Parathyroid adenoma (tissue), 2 donors: ENCODE measurements around the gene MAPK9.

Experiments
- H2AFZ ChIP-seq: fragments of 300-600 bp; sonication (generic); one replicate; pipeline ENCODE4 v1.7.0; 2017; ENCODE audit warnings: antibody characterized with exemption, mild to moderate bottlenecking
- H3K27ac ChIP-seq: fragments of 300-600 bp; sonication (generic); one replicate; pipeline ENCODE4 v1.7.0; 2017
- H3K27me3 ChIP-seq: fragments of 300-600 bp; sonication (generic); one replicate; pipeline ENCODE4 v1.7.0; 2017; ENCODE audit warnings: low read length; ENCODE audit not compliant: control insufficient read depth, insufficient read depth
- H3K36me3 ChIP-seq: fragments of 300-600 bp; sonication (generic); one replicate; pipeline ENCODE4 v1.7.0; 2017; ENCODE audit warnings: low read length; ENCODE audit not compliant: control insufficient read depth, insufficient read depth
- H3K4me1 ChIP-seq: fragments of 300-600 bp; sonication (generic); one replicate; pipeline ENCODE4 v1.7.0; 2017; ENCODE audit warnings: control low read depth
- H3K4me2 ChIP-seq: fragments of 300-600 bp; sonication (generic); one replicate; pipeline ENCODE4 v1.7.0; 2017; ENCODE audit warnings: low read length
- H3K4me3 ChIP-seq: fragments of 300-600 bp; sonication (generic); one replicate; pipeline ENCODE4 v1.7.0; 2017; ENCODE audit warnings: low read depth, low read length
- H3K79me2 ChIP-seq: fragments of 300-600 bp; sonication (generic); one replicate; pipeline ENCODE4 v1.7.0; 2017; ENCODE audit warnings: control low read depth
- H3K9ac ChIP-seq: fragments of 300-600 bp; sonication (generic); one replicate; pipeline ENCODE4 v1.7.0; 2017; ENCODE audit warnings: mild to moderate bottlenecking
- H3K9me3 ChIP-seq: fragments of 300-600 bp; sonication (generic); one replicate; pipeline ENCODE4 v1.7.0; 2017; ENCODE audit warnings: low read length; ENCODE audit not compliant: control insufficient read depth
- CTCF ChIP-seq: fragments of 300-600 bp; sonication (generic); IDR thresholded peaks from one replicate; pipeline ENCODE4 v1.7.0; 2017; ENCODE audit warnings: antibody characterized with exemption, mild to moderate bottlenecking
- donor health status: primary hyperparathyroidism.

Gene MAPK9

GRCh38 chr5:180205916-180206315 is 86.0 kb downstream of the MAPK9 start:
- Histone ChIP-seq H2AFZ (no peak overlapping the region), H3K9me3 (no peaks in the 10 kb centered on the region), H3K4me1 (no peaks in the 10 kb centered on the region), H3K4me2 (no peak overlapping the region), H3K79me2 (no peaks in the 10 kb centered on the region), H3K27ac (no peak overlapping the region), H3K9ac (no peak overlapping the region), H3K27me3 (no peaks in the 10 kb centered on the region), H3K36me3 (no peaks in the 10 kb centered on the region), H3K4me3 (no peak overlapping the region)
- TF ChIP-seq CTCF, result no peak

- no peaks in the 10 kb centered on the region for H3K36me3 ChIP-seq
- no peak overlapping the region for H2AFZ ChIP-seq
- no peak overlapping the region for H3K4me3 ChIP-seq
- H3K4me2 ChIP-seq, result no peak overlapping the region
- no peaks in the 10 kb centered on the region for H3K27me3 ChIP-seq
- H3K9ac ChIP-seq, result no peak overlapping the region
- no peaks in the 10 kb centered on the region for H3K4me1 ChIP-seq
- TF ChIP-seq CTCF, result no peak
- no peak overlapping the region for H3K27ac ChIP-seq
- no peaks in the 10 kb centered on the region for H3K79me2 ChIP-seq
- no peaks in the 10 kb centered on the region for H3K9me3 ChIP-seq
Observed at GRCh38 chr5:180204276-180204819, 87.5 kb downstream of the MAPK9 start.

- H3K79me2 ChIP-seq, result no peaks in the 10 kb centered on the region
- H3K4me2 ChIP-seq, result no peak overlapping the region
- H3K4me3 ChIP-seq, result no peak overlapping the region
- H3K4me1 ChIP-seq, result no peaks in the 10 kb centered on the region
- H3K36me3 ChIP-seq, result no peaks in the 10 kb centered on the region
- H3K27ac ChIP-seq, result no peak overlapping the region
- no peak for TF ChIP-seq CTCF
- no peak overlapping the region for H3K9ac ChIP-seq
- no peak overlapping the region for H2AFZ ChIP-seq
- H3K27me3 ChIP-seq, result no peaks in the 10 kb centered on the region
- H3K9me3 ChIP-seq, result no peaks in the 10 kb centered on the region
Observed at GRCh38 chr5:180202939-180203573, 88.8 kb downstream of the MAPK9 start.

- no peak for TF ChIP-seq CTCF
- H3K9ac ChIP-seq, result no peak overlapping the region
- no peak overlapping the region for H3K4me2 ChIP-seq
- H3K36me3 ChIP-seq, result no peaks in the 10 kb centered on the region
- no peak overlapping the region for H2AFZ ChIP-seq
- no peaks in the 10 kb centered on the region for H3K4me1 ChIP-seq
- H3K4me3 ChIP-seq, result no peak overlapping the region
- no peak overlapping the region for H3K27ac ChIP-seq
- no peaks in the 10 kb centered on the region for H3K79me2 ChIP-seq
- H3K9me3 ChIP-seq, result no peaks in the 10 kb centered on the region
- H3K27me3 ChIP-seq, result no peaks in the 10 kb centered on the region
Observed at GRCh38 chr5:180201051-180201987, 90.6 kb downstream of the MAPK9 start.
